ENCODE results near the gene RAB8A. TPM values are rescaled to one million over a fixed set of nuclear protein-coding genes. Genes with fewer than 3 reads are reported as not detected.

RAB8A gene
- total RNA-seq, 1 experiment from 2014 or later = 103 TPM

GRCh38 chr19:16075430-16076153 lies 36.1 kb upstream of the RAB8A start:
- TF ChIP-seq CTCF (conservative IDR thresholded peaks at IDR 0.05) = no peak
- H3K4me1 ChIP-seq (ENCODE audit: insufficient read depth, low read length) = peaks cover 4% of the 10 kb centered on the region

More at GRCh38 chr19:16075430-16076153, 36.1 kb upstream of the RAB8A start:
- Mint-ChIP-seq H3K4me3 (peak overlapping the region; percentile 85 to 90), H3K9me3 (no peaks in the 10 kb centered on the region), H3K4me1 (peaks cover 36 to 46% of the 10 kb centered on the region in 2 experiments), H3K36me3 (ENCODE audit: insufficient read depth in 1 of 3, low read depth in 3 of 3) (peaks cover 15 to 22% (median 16%) of the 10 kb centered on the region in 3 experiments), H3K27me3 (ENCODE audit: low read depth) (no peaks in the 10 kb centered on the region), H3K27ac (peak overlapping the region; percentile 85 to 96 (median 92))
- H3K18ac ChIP-seq (ENCODE audit: insufficient read length, low read depth, low read length) = peak overlapping the region; percentile 99
- H2BK12ac ChIP-seq (ENCODE audit: insufficient read length, low read depth, low read length) = peak overlapping the region; percentile 16
- H2AK5ac ChIP-seq (ENCODE audit: insufficient read length, low read length) = no peak overlapping the region
- H3K27ac ChIP-seq (ENCODE audit: insufficient read length, low read depth, low read length) = peak overlapping the region; percentile 73
- peak overlapping the region; percentile 92 for H3K4me2 ChIP-seq (ENCODE audit: insufficient read depth, insufficient read length, low read length)
- no peak overlapping the region for H3K56ac ChIP-seq (ENCODE audit: insufficient read length, low read depth, low read length)
- no peaks in the 10 kb centered on the region for H4K20me1 ChIP-seq (ENCODE audit: control insufficient read depth, insufficient read depth, insufficient read length)
- peak overlapping the region; percentile 99 for H3K14ac ChIP-seq (ENCODE audit: insufficient read depth, low read length)
- H2AFZ ChIP-seq (ENCODE audit: low read length) = no peak overlapping the region
- H2BK15ac ChIP-seq (ENCODE audit: low read depth, low read length) = no peak overlapping the region; the same call in 1 of the 2 replicates
- peak overlapping the region; percentile 95 for H2BK120ac ChIP-seq (ENCODE audit: low read depth, low read length, poor library complexity, severe bottlenecking)
- DNase-seq = no peak
- H3K23me2 ChIP-seq (ENCODE audit: insufficient read length, low read depth, low read length, poor library complexity, severe bottlenecking) = peaks cover 14% of the 10 kb centered on the region
- peak overlapping the region; percentile 86 for H3K9ac ChIP-seq (ENCODE audit: extremely low read depth, insufficient read length, low read length)
- H3K9me3 ChIP-seq (ENCODE audit: control insufficient read depth, low read depth, low read length) = no peaks in the 10 kb centered on the region
- no peak overlapping the region for H4K91ac ChIP-seq (ENCODE audit: insufficient read length, low read depth, low read length)
- peak overlapping the region; percentile 78 for H3T11ph ChIP-seq (ENCODE audit: low read length)
- H3K79me2 ChIP-seq (ENCODE audit: insufficient read depth, low read length) = peaks cover 23% of the 10 kb centered on the region; the same call in 1 of the 2 replicates
- no CpG with 5 or more reads among the region's 21 CpGs for WGBS (ENCODE audit: extremely low coverage, insufficient read length, low lambda C conversion rate)
- H2BK20ac ChIP-seq (ENCODE audit: low read depth, low read length, poor library complexity, severe bottlenecking) = no peak overlapping the region
- H4K5ac ChIP-seq (ENCODE audit: insufficient read length, low read depth, low read length) = peak overlapping the region; percentile 39
- H3K27me3 ChIP-seq (ENCODE audit: insufficient read depth, low read length) = no peaks in the 10 kb centered on the region
- H3K4ac ChIP-seq (ENCODE audit: low read depth, low read length) = peak overlapping the region; percentile 92; the same call in 1 of the 2 replicates
- no peak overlapping the region for H3K23ac ChIP-seq (ENCODE audit: insufficient read length, low read depth, low read length)
- H3K79me1 ChIP-seq (ENCODE audit: insufficient read depth, low read depth, low read length, poor library complexity, severe bottlenecking) = no peaks in the 10 kb centered on the region
- H4K8ac ChIP-seq (replicated peaks; ENCODE audit: insufficient read length, low read depth, low read length) = no peak overlapping the region
- H2BK5ac ChIP-seq (ENCODE audit: insufficient read length, low read length) = no peak overlapping the region

Data from H9 (cell line).